Measurements from ENCODE around the gene HSF2.
A peak's percentile ranks its signal among the peaks of the same experiment; 100 is the strongest.

HSF2 gene, protein sequence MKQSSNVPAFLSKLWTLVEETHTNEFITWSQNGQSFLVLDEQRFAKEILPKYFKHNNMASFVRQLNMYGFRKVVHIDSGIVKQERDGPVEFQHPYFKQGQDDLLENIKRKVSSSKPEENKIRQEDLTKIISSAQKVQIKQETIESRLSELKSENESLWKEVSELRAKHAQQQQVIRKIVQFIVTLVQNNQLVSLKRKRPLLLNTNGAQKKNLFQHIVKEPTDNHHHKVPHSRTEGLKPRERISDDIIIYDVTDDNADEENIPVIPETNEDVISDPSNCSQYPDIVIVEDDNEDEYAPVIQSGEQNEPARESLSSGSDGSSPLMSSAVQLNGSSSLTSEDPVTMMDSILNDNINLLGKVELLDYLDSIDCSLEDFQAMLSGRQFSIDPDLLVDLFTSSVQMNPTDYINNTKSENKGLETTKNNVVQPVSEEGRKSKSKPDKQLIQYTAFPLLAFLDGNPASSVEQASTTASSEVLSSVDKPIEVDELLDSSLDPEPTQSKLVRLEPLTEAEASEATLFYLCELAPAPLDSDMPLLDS

DNA sequence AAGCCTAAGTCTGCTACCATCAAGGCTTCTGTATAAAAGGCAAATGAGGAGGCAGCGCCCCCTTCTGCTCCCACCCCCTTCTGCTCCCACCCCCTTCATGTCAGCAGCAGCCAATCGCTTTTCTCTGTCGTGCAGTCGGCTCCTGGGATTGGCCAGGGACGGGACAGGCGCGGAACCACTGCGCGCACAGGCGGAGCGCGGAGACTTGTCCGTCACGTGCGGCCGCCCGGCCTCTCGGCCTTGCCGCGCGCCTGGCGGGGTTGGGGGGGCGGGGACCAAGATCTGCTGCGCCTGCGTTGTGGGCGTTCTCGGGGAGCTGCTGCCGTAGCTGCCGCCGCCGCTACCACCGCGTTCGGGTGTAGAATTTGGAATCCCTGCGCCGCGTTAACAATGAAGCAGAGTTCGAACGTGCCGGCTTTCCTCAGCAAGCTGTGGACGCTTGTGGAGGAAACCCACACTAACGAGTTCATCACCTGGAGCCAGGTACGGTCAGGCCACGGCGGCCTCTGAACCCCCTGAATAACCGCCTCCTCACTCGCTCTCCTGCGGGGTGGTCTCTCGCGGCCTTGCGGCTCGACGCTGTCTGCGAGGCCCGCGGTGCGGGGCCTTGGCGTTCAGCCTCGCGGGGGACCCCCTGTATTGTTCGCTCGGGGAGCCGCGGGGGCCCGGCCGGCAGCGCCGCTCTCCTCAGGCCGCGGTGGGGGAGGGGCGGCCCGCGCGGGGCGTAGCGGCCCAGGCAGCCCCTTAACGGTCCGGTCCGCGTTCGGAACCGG, at the start of gene HSF2:
TSS of gene HSF2 (plus strand) at position 305 of the 773 bp plus-strand sequence. CDS start at position 391, 86 bp downstream.
- DNase-seq, result peak; percentile 99

DNA sequence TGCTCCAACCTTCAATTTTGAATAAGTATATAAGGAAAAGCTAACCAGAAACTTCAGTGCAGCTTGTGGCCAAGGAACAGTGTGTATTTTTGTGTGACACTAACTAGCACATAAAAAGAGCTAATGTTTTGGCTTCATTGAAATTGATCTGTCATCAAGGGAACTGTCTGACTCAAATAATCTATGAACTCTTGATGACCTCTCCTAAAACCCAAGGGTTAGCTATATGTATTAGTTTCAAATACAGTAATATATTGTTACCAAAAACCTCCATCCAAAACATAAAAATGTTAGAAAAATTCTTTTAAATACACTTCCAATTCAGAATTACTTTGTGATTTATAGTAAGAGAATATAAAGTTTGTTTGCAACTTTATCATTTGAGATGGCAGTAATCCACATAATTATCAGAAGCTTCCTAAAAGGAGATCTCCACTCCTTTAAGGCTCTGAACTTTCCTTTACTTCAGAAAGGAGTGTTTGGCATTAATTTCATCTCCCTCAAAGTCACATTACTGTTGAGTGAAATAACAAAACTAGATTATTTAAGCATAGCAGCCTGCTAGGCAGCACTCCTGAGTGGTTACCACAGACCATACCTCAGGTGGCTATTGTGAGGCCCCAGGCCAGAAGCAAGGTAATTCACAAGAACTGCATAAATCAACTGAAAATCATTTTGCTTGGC, 46.3 kb upstream of the HSF2 start:
- DNase-seq, result peak; percentile 36

DNA sequence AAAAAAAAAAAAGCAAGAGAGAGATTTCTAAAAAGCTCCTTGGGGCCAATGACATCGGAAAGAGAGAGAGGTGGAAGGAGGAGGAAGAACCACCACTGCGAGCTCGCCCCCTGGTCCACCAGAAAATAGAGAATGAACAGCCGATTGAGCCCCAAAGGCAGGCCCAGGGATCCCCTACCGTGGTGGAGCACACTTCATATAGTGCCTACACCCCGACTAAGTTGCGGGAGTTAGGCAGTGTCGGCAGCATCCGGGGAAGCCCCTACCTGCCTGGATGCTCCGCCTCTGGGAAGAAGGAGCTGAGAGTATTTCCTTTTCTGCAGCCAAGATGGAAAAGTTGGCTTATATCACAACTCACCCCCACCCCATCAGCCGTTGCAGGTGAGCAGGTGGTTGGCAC, 38.6 kb upstream of the HSF2 start:
- DNase-seq, result no peak

DNA sequence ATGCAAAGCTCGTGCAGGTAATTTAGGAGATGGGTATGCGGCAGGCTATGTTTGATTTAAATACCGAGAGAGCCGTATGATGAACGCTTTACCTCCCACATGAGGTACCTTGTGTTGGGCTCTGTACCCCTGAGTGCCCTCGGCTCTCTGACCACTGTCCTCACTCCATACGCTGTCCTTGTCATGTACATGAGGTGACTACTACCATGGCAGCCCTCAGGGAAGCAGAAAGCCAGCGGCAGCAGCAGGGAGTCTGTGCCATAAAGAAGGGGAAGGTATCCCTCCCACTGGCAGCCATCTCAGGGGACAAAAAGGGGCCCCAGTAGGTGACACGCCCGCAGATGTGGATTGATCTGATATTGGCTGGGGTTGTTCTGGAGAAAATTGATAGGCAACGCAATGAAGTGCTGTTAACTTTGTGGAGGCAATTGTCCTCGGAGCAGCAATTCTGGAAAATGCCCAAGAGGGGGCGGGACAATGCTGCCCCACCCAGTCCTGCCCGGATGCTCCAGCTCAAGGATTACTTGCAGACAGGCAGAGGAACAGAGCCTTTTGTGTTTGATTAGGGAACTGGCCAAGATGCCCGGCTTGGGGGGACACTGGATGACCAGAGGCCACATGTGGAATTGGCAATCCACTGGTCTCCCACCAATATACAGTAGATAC, 38.0 kb upstream of the HSF2 start:
- no peak for DNase-seq

DNA sequence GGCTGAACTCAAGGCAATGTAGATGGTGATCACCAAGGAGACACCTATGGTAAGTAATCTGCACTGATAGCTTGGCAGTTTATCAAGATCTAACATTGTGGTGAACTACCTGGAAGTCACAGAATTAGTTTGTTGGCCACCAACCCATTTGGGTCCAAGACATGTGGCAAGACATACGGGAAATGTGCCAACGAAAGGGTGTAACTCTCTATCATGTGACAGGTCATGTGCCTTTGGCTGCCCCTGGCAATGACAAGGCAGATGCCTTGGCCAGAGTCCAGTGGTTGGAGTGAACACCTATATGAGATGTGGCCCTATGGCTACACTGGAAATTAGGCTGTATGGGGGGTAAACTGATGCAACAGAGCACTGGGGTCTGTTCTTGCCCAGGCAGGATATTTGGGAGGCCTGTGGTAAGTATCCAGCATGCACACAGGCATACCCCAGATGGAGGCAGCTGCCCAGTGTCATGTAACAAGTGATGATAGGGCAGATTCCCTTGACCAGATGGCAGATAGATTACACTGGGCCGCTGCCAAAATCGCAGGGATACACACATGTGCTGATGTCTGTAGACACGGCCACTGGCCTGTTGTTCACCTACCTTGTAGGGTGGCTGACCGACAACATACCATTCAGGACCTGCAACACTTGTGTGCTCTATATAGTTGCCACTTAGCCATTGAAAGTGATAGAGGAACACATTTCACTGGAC, 35.5 kb upstream of the HSF2 start:
- peak; percentile 43 for DNase-seq

DNA sequence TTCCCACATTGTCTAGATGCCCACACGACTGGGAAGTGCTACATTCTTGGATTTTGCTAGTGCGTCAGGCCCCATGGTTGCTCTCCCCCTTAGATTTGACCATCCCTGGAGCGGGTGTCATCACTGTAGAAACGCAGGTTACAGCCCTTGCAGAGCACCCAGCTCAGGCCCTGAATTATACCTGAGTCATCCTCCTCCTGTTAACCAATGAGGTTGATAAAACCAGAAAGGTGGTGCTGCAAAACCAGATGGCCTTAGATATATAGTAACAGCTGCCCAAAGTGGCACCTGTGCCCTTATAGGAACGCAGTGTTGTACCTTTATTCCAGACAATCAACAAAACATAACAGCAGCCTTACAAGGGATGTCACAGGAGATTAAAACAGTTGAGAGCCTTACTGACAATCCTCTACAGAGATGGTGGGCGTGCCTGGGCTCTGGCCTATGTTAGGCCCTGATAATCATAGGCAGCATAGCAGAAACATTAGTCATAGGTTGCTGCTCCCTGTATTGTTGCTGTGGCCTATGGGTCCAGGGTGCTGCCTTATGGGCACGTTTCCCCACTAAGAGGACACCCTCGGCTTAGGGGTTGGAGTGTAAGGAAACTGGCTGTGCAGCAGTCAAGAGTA, 33.6 kb upstream of the HSF2 start:
- DNase-seq, result no peak

DNA sequence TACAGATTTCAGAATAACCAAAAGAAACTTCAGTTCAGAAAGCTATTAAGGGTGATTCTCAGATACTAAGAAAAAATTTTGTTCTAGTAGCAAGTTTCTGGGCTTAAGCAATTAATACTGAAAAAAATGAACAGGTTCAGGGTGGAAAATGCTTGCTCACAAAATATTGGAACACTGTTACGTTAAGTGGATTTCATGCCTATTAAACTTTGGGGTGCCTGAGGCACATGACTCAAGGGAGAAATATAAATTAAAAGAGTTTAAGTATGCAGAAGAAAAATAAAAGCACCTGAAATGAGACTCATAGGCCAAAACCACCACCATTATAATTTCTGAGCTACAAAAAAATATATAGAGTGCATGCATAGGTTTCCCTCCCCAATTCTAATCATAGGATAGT, 32.3 kb upstream of the HSF2 start:
- DNase-seq, result no peak

DNA sequence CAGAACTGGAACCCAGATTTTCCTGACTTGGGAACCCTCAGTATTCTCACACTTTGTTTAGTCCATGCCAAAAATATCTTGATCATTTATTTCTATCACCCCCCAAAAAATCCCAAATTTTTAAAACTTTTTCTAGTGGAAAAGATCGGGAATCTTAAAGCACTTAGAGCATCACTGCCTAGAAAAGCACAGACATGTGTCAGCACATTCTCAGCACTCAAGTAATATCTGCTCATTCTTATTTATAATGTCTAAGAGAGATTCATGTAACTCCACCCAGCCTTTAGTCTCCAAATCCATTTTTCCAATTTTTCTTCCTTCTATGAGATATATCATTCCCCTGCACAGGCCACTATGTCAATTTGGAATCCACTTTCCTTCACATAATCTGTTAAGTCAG, 29.9 kb upstream of the HSF2 start:
- DNase-seq, result no peak

DNA sequence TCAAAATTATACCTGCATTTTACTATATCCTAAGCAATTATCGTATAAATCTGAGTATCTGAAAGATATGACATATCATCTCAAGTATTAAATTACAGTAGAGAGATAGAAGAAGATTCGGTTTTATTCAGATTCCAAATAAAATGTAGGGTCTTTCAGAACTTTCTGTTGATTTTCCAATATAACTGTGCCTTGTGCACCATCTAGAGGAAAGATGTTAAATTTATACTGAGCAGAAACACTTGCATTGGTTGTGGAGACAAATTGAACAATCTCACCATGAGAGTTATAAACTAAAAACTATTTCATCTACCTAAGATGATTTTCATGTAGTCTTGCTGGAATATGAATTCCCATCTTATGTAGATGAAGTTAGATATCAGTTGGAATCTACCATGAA, 26.8 kb upstream of the HSF2 start:
- no peak for DNase-seq

DNA sequence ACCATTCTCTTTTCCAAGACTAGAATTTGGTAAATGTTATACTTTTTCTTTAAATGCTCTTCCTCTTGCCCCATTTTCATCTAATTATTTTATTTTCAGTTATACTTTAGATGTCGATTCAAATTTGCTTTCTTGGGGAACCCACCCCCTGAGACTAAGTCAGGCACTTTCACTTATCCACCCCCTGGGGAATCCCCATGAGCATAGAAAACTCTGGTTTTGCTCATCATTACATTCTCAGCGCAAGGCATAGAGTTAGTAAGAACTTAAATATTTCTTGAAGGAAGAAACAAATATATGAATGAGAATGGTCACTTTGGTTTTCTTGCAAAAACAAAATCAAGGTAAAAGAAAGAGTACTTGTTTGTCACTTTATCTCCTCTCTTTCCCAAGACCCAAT, 25.1 kb upstream of the HSF2 start:
- no peak for DNase-seq

DNA sequence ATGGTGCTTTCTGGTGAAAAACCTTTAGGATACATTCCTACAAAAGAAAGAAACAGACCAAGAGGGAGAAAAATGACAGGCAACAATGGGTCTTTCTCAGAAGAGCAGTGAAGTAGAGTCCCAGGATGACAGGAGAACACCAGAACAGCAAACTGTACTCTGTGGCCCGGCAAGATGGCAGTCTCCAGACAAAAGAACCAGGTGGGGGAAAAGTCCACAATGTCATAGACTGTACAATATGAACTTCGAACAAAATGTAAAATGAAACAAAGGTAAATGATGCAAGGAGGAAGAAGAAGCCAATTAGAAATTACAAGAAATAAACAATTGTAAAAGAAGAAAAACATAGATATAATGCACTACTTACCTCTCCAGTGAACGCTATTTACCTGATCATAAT, 23.2 kb upstream of the HSF2 start:
- DNase-seq, result no peak

DNA sequence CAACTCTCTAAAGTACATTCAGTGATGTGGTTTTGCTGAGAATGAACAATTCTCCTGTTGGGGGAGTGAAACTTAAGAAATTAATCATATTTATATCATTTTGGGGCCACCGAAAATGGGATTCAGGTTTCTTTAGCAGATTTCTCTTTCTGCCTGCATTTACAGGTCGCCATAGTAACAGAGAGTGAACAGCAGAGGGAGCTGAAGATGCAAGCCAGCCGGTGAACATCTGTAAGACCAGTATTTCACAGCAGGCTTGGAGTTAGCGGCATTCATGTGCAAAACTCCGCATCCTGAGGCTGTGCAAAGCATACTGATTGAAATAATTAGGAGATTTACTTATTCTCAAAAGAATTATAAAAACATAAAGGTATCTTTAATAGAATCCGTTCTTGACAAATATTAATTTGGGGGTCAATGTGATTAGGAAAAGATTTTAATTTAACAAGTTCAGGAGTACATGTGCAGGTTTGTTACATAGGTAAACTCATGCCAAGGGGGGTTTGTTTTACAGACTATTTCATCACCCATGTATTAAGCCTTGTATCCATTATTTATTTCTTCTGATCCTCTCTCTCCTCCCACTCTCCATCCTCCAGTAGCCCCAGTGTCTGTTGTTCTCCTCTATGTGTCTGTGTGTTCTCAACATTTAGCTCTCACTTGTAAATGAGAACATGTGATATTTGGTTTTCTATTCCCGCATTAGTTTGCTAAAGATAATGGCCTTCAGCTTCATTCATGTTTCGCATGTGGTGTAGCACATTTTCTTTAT, 17.8 kb upstream of the HSF2 start:
- DNase-seq, result peak; percentile 76

DNA sequence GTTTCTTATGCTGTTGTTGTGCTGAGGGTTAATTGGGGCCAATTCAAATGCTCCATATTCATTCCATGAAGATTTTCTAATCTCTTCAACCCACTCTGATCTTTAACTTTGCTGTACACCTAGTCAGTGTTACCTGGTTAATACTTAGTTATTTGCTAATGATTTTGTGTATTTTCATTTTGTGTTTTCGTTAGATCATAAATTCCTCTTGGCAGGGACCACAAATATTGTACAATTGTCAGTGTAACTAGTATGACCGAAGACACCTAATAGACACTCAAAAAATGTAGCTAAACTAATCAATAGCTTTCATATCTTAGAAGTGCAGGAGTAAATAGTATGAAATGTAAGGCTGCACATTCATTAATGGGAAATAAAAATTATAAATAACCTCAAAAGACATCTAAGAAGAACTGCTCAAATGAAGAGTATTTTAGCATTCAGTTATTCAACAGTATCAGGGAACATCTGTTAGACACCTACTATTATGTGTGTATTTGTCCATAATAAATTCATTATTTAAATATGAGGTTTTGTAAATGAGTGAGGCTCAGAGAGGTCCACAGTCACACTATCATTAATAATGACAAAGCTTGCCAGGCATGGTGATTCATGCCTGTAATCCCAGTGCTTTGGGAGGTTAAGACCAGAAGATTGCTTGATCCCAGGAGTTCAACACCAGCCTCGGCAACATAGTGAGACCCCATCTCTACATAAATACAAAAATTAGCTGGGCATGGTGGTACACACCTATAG, 13.4 kb upstream of the HSF2 start:
- no peak for DNase-seq

DNA sequence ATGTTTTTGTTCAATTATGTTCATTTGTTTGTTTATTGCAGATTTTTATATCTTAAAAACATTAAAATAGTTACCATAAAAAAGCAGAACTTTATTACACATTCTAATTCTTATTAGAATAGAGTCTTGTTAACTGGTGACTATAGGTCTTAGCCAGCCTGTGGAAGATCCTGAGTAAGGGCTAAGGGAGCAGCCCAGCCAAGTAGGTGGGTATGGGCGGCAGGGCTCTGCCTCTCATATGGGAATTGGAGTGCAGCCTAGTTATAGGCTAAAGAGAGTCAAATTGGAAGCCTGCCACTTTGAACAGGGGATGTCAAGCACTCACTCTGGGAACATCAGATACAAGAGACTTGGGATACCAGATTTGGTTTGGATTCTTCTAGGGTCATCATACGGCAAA, 10.5 kb upstream of the HSF2 start:
- DNase-seq, result no peak

DNA sequence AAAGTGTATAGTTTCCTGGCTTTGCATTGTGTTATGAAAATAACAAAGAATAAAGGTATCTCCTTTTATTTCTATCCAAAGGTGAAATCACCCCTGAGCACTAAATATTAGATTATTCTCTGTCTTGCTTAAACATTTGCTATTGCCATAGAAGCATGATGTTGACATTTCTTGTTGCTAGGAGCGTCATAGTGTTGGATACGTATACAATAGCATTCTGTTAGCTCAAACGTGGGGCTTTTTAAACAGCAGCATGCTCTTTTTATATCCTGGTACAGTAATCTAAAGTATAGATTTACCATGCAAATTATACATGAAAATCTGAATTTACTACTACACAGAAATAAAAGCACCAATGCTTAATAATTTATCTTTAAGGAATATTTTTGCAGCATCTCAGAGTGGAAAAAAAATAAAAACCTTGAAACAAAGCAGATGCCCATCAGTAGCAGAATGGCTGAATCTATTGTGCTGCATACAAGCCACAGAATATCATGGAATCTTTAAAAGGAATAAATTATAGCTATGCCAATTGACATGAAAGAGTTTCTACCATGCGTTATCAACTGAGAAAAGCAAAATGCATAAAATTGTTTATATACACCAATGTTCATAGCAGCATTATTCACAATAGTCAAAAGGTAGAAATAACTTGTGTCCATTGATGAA, 9.6 kb upstream of the HSF2 start:
- DNase-seq, result no peak

DNA sequence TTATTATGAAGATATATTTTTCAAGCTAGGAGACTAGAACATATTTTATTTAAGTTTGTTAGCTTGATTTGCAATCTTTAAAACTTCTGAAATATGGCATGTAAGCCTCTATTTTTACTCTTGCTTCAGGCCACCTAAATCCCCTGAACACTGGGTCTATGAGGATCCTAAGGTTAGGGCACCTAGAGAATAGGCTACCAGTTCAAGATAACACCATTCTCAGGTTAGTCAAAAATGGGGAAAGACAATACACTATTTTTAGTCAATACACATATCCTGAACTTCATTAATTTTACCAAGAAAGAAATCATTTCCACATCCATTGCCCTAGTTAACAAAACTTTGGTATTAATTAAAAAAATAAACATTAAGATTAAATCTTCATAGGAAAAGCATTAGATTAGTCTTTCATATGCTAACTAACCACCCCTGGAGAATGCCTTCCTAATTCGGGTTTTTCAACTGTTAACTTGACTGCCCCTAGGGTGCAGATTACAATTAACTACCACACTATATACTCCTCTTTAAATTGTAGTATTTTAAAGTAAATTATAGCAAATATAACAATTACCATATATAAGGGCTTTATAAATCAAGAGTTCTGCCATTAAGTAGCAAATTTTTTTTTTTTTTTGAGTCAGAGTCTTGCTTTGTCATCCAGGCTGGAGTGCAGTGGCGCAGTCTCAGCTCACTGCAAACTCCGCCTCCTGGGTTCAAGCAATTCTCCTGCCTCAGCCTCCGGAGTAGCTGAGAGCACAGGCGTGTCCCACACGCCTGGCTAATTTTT, 6.7 kb upstream of the HSF2 start:
- no peak for DNase-seq

DNA sequence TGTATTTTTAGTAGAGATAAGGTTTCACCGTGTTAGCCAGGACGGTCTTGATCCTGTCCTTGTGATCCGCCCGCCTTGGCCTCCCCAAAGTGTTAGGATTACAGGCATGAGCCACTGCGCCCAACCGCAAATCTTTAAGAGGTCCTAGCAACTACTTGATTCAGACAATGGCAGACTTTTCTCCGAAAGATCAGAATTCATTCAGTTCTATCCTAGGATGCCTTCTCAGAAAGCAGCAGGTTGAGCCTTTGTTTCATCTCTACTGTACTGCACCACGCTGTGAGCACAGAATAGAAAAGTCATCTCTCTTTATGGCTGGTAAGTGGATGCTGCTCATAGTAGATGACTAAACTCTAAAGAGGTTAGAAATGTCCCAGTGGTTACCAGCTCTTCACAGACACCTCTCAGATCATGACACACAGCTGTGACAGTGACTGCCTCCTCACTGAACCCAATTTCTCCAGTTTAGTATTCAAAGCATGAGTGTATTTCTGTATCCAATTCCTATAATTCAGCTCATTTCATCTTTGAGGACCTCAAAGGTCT, 6.0 kb upstream of the HSF2 start:
- no peak for DNase-seq

DNA sequence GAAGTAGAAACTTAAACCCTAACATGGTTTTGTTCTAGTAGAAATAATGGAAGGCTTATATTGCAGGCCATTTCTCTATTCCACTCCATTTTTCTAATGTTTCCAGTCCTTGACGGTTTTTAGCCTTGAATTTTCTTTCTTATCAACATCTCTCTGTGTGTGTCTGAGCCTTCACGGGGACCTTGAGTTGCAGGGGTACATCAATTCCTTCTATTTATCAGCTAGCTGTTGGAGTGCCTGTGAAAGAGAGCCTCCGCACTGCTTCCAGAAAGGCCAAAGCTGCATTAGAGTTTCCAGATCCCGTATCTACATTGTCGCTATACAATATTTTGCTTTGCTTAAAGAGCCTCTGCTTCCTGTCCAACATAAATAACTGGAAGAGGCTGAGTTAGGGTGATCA, 5.4 kb upstream of the HSF2 start:
- DNase-seq, result no peak

DNA sequence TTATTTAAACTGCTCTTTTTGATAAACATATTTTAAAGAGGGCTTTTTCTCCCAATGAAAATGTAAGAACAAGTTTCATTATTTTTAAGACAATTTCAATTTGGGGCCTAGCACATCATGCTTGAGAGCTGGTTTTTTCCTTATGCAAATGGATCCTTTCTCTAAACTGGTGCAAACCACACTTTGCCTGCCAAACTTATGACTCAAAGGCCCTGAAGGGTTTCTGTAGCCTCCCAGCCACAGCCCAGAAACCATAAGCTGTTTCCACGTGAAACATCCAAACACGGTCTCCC, 451 bp upstream of the HSF2 start:
- DNase-seq, result no peak
